GM12878 (cell line): ENCODE results near the gene NOS3. TPM values are rescaled to one million over a fixed set of nuclear protein-coding genes. Genes with fewer than 3 reads are reported as not detected.

Experiments used
- BHLHE40 ChIP-seq, 2 experiments: fragments of 450-650 bp in 1 of 2; IDR thresholded peaks; 2 replicates each; pipeline ENCODE4 v1.6.1; 2011 to 2017; ENCODE audit warnings: low read depth in 2 of 2, borderline replicate concordance in 1 of 2, improper control_type of control experiment in 1 of 2, low read length in 1 of 2, mild to moderate bottlenecking in 1 of 2
- HDAC6 ChIP-seq: fragments of 200-600 bp; sonication (generic); IDR thresholded peaks from one replicate; pipeline ENCODE4 v1.8.0; 2017; ENCODE audit warnings: antibody characterized with exemption; ENCODE audit not compliant: unreplicated experiment
- MAX ChIP-seq: IDR thresholded peaks from 2 replicates; pipeline ENCODE4 v1.6.1; 2012; ENCODE audit warnings: low read depth, low read length, improper control_type of control experiment
- NFIC ChIP-seq: IDR thresholded peaks from 2 replicates; pipeline ENCODE4 v1.6.1; 2012; ENCODE audit warnings: low read depth, mild to moderate bottlenecking, inconsistent platforms, low read length, moderate library complexity
- PAX5 ChIP-seq: IDR thresholded peaks from 2 replicates; pipeline ENCODE4 v1.6.1; 2011; ENCODE audit warnings: low read depth, low read length, borderline replicate concordance
- RUNX3 ChIP-seq: IDR thresholded peaks from 2 replicates; pipeline ENCODE4 v1.6.1; 2012; ENCODE audit warnings: low read length, inconsistent platforms
- SKIL ChIP-seq: fragments of 450-650 bp; IDR thresholded peaks from 2 replicates; pipeline ENCODE4 v1.6.1; 2017; ENCODE audit warnings: mild to moderate bottlenecking, low read depth, inconsistent platforms; ENCODE audit not compliant: poor library complexity, severe bottlenecking
- ZBED1 ChIP-seq: IDR thresholded peaks from 2 replicates; pipeline ENCODE4 v1.6.1; 2016; ENCODE audit warnings: borderline replicate concordance
- ZNF687 ChIP-seq: fragments of 450-650 bp; IDR thresholded peaks from 2 replicates; pipeline ENCODE4 v1.6.1; 2017; ENCODE audit warnings: mild to moderate bottlenecking, moderate library complexity
- polyA plus RNA-seq, 11 experiments: library from polyadenylated mRNA; depleted of rRNA in 4 of 11; unstranded in 6 of 11; stranded (reverse) in 5 of 11; fragments of >200 nt; fragmentation: Nextera tagmentation in 4 of 11; fragmentation: Illumina TruSeq in 1 of 11; extraction: Ambion mirVana in 4 of 11; extraction: Trizol in 1 of 11; gene quantifications; 1 replicate in 1 of 11; 2 replicates in 10 of 11; pipeline versions ENCODE4 v1.2.1 to v1.2.3, GENCODE V29; 2011 to 2016; ENCODE audit warnings: inconsistent platforms in 2 of 11, missing spikeins in 2 of 11, low read depth in 1 of 11
- total RNA-seq, 4 experiments: library from RNA; depleted of rRNA in 3 of 4; stranded (reverse); fragments of >200 nt in 3 of 4; fragmentation: Illumina TruSeq in 1 of 4; extraction: Trizol in 1 of 4; gene quantifications; 2 replicates each; pipeline versions ENCODE4 v1.2.1 to v1.2.3, GENCODE V29; 2013 to 2021
- TF ChIP-seq, protein P1 (sequence below): IDR thresholded peaks from 2 replicates; pipeline ENCODE4 v1.6.1; 2012; ENCODE audit warnings: low read depth, low read length, improper control_type of control experiment
- TF ChIP-seq, protein P2 (sequence below), 3 experiments: IDR thresholded peaks in 2 of 3; conservative IDR thresholded peaks in 1 of 3; 2 replicates each; pipeline ENCODE4 v1.5.1; 2011; ENCODE audit warnings: low read depth in 3 of 3, low read length in 3 of 3, mild to moderate bottlenecking in 3 of 3, control low read depth in 2 of 3, moderate library complexity in 2 of 3, inconsistent platforms in 1 of 3, mixed read lengths in 1 of 3; ENCODE audit not compliant: control insufficient read depth in 2 of 3, insufficient read depth in 1 of 3; ENCODE audit errors: extremely low read depth in 1 of 3

NOS3 gene
- total and polyA plus RNA-seq, 10 of the 15 experiments (the other 5 are each of a cell fraction or from before 2014, with no cell fraction given): 0.06 to 0.92 (median 0.30) TPM; not detected in 3

DNA sequence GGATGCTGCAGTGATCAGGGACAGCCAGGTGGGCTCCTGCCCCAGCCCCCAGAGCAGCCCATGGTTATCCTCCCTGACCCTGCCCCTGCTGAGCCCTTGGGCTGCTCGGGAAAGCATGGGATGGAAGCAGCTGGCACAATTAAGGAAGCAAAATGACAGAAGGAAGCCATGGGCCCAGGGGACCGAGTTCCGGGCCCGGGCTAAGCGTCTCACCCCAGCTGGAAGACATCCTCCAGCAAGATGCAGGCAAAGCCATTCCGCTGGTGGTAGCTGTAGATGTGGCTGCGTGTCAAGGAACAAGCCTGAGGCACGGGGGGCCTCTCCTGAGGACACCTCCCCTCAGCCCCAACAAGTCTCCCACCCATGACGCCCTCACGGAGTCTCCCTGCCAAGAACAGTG is 32.4 kb downstream of the NOS3 start (continued):
- TF ChIP-seq ZNF687 (no peak), PAX5 (no peak), MAX (no peak), RUNX3 (no peak), NFIC (no peak), ZBED1 (no peak), SKIL (no peak), HDAC6 (no peak), BHLHE40 (IDR thresholded peaks at IDR 0.05; ENCODE audit: borderline replicate concordance in 1 of 2, low read depth in 2 of 2, low read length in 1 of 2) (no peak)
- TF ChIP-seq, protein P1, sequence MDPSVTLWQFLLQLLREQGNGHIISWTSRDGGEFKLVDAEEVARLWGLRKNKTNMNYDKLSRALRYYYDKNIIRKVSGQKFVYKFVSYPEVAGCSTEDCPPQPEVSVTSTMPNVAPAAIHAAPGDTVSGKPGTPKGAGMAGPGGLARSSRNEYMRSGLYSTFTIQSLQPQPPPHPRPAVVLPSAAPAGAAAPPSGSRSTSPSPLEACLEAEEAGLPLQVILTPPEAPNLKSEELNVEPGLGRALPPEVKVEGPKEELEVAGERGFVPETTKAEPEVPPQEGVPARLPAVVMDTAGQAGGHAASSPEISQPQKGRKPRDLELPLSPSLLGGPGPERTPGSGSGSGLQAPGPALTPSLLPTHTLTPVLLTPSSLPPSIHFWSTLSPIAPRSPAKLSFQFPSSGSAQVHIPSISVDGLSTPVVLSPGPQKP: no peak
- TF ChIP-seq, protein P2, sequence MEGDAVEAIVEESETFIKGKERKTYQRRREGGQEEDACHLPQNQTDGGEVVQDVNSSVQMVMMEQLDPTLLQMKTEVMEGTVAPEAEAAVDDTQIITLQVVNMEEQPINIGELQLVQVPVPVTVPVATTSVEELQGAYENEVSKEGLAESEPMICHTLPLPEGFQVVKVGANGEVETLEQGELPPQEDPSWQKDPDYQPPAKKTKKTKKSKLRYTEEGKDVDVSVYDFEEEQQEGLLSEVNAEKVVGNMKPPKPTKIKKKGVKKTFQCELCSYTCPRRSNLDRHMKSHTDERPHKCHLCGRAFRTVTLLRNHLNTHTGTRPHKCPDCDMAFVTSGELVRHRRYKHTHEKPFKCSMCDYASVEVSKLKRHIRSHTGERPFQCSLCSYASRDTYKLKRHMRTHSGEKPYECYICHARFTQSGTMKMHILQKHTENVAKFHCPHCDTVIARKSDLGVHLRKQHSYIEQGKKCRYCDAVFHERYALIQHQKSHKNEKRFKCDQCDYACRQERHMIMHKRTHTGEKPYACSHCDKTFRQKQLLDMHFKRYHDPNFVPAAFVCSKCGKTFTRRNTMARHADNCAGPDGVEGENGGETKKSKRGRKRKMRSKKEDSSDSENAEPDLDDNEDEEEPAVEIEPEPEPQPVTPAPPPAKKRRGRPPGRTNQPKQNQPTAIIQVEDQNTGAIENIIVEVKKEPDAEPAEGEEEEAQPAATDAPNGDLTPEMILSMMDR (IDR thresholded peaks at IDR 0.05 in 2 of 3, conservative IDR thresholded peaks at IDR 0.05 in 1 of 3; ENCODE audit: control insufficient read depth in 2 of 3, extremely low read depth in 1 of 3, insufficient read depth in 1 of 3, low read depth in 3 of 3, low read length in 3 of 3): no peak
